ENCODE data around the gene ST8SIA3.

DNA sequence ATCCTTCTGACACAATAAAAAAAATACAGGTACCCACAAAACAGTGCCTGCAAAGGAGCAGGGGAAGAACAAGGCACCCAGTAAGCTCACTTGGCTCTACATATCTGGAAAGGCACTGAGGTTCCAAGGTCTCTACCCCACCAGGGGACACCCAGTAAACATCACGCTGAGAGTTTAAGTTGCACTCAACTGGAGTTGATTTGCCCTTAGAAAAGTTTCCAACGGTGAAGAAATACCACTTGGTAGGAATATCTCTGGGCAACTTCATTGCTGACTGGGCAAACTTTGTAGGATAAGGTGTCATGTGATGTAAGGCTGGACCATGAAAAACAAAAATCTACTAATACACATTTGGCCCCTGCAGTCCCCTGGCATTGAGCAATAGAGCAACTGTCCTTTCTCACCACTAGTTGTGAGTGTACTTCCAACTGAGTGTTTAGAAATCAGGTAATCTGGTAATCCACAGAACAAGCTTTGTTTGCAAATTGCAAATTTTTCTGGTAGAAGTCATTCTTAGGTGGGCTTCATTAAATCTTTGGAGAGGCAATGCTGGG lies 14.2 kb downstream of the ST8SIA3 start:
- no peak for TF ChIP-seq EZH2 (IDR thresholded peaks at IDR 0.05; ENCODE audit: low read length)
- TF ChIP-seq, protein P1, sequence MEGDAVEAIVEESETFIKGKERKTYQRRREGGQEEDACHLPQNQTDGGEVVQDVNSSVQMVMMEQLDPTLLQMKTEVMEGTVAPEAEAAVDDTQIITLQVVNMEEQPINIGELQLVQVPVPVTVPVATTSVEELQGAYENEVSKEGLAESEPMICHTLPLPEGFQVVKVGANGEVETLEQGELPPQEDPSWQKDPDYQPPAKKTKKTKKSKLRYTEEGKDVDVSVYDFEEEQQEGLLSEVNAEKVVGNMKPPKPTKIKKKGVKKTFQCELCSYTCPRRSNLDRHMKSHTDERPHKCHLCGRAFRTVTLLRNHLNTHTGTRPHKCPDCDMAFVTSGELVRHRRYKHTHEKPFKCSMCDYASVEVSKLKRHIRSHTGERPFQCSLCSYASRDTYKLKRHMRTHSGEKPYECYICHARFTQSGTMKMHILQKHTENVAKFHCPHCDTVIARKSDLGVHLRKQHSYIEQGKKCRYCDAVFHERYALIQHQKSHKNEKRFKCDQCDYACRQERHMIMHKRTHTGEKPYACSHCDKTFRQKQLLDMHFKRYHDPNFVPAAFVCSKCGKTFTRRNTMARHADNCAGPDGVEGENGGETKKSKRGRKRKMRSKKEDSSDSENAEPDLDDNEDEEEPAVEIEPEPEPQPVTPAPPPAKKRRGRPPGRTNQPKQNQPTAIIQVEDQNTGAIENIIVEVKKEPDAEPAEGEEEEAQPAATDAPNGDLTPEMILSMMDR (optimal IDR thresholded peaks at IDR 0.05 in 1 of 3, IDR thresholded peaks at IDR 0.05 in 1 of 3, conservative IDR thresholded peaks at IDR 0.05 in 1 of 3; ENCODE audit: extremely low read depth in 1 of 3, insufficient read depth in 2 of 3, low read length in 3 of 3) = no peak

All from keratinocyte (primary cell).